Esophagus muscularis mucosa (tissue), 4 donors: ENCODE results near the gene IFNA21. TPM values are rescaled to one million over a fixed set of nuclear protein-coding genes. Genes with fewer than 3 reads are reported as not detected.
"Not testable (repeated sequence)": the region's sequence is repeated elsewhere in the genome, so short reads cannot be mapped to it uniquely, and the experiment has no call there.

Experiments
- DNase-seq: peaks from one replicate; pipeline ENCODE4 v3.0.0-alpha.2; 2017; ENCODE audit errors: extremely low spot score
- H3K27ac ChIP-seq, 4 donors: fragments of 200-600 bp; sonication (generic); replicated peaks in 1 of 4; 1 replicate in 3 of 4; 2 replicates in 1 of 4; pipeline ENCODE4 v1.5.1; 2016 to 2019; ENCODE audit warnings: mild to moderate bottlenecking in 1 of 4
- H3K27me3 ChIP-seq, 4 donors: fragments of 200-600 bp; sonication (generic); one replicate each; pipeline versions ENCODE4 v1.5.1 to v1.6.0; 2016 to 2019
- H3K36me3 ChIP-seq, 4 donors: fragments of 200-600 bp; sonication (generic); one replicate each; pipeline ENCODE4 v1.5.1; 2016 to 2019
- H3K4me1 ChIP-seq, 4 donors: fragments of 200-600 bp; sonication (generic); one replicate each; pipeline ENCODE4 v1.5.1; 2016 to 2019
- H3K4me3 ChIP-seq, 4 donors: fragments of 200-600 bp; sonication (generic); 1 replicate in 2 of 4; 2 replicates in 2 of 4; pipeline ENCODE4 v1.5.1; 2016 to 2019; ENCODE audit warnings: mild to moderate bottlenecking in 4 of 4, moderate library complexity in 1 of 4
- H3K9me3 ChIP-seq, 4 donors: fragments of 200-600 bp; sonication (generic); 1 replicate in 3 of 4; 2 replicates in 1 of 4; pipeline ENCODE4 v1.5.1; 2016 to 2019
- CTCF ChIP-seq, 3 experiments: fragments of 200-600 bp in 2 of 3; fragments of 450-650 bp in 1 of 3; sonication (generic) in 2 of 3; IDR thresholded peaks; one replicate each; pipeline ENCODE4 v1.5.1; 2017 to 2019; ENCODE audit warnings: antibody characterized with exemption in 3 of 3, mild to moderate bottlenecking in 2 of 3, moderate library complexity in 1 of 3
- EP300 ChIP-seq: sonication (generic); formaldehyde crosslinking; IDR thresholded peaks from one replicate; pipeline ENCODE4 v1.6.1; 2017; ENCODE audit warnings: antibody characterized with exemption
- POLR2A ChIP-seq: fragments of 450-650 bp; IDR thresholded peaks from one replicate; pipeline ENCODE4 v1.6.1; 2017; ENCODE audit warnings: antibody characterized with exemption, moderate library complexity, mild to moderate bottlenecking, low read depth
- POLR2AphosphoS5 ChIP-seq, 2 donors: sonication (generic); formaldehyde crosslinking; IDR thresholded peaks; one replicate each; pipeline ENCODE4 v1.6.1; 2017; ENCODE audit warnings: antibody characterized with exemption in 2 of 2
- WGBS: methylation state at CpG from one replicate; pipeline ENCODE4 v1.1.5; 2018; 5-methylcytosine and 5-hydroxymethylcytosine counted together
- intact Hi-C: fragments of 100-400 bp; cut with DNase I; formaldehyde crosslinking; loops from one replicate; pipeline ENCODE4 v1.15.1; 2023
- total RNA-seq, 4 donors: library from RNA; depleted of rRNA; stranded (reverse); fragments of >200 nt; gene quantifications; one replicate each; pipeline versions ENCODE4 v1.1.0 to v1.2.1, GENCODE V29; 2016

The IFNA21 gene
- total RNA-seq, 4 donors from 2014 or later: not detected

- TF ChIP-seq EP300: no peak
- TF ChIP-seq POLR2AphosphoS5 (IDR thresholded peaks at IDR 0.05): no peak
- no peak for TF ChIP-seq CTCF (IDR thresholded peaks at IDR 0.05)
- no peak for TF ChIP-seq POLR2A
- Histone ChIP-seq H3K4me3 (no peak overlapping the region), H3K9me3 (no peaks in the 10 kb centered on the region), H3K27me3 (no peaks in the 10 kb centered on the region), H3K36me3 (no peaks in the 10 kb centered on the region), H3K4me1 (no peaks in the 10 kb centered on the region), H3K27ac (no peak overlapping the region)
- 45% methylated on average over 1 of the region's 1 CpG for WGBS
- intact Hi-C loops: loop anchor here (10.0 kb wide), 1 partner anchor 48 kb away; the partner anchor contains the start of gene IFNA4
- no peak for DNase-seq
Observed at GRCh38 chr9:21137020-21137419, 29.4 kb downstream of the IFNA21 start.

DNA sequence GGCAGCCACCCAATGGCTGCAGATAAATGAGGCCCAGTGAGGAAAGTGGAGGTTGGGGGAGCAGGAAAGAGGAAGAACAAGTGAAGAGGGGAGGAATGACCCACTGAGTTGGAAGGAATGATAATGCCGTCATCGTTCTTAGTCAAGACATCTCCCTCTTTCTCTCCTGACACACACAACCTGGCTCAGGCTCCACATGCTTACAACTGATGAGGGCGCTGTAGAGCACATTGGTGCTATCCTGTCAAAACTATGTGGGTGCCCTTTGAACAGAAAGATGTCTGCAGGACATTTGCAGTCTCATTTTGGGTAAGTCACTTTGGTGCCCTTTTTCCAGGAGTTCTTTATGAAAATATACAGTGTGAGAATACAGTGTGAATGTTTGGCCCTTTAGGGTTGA lies 30.7 kb downstream of the IFNA21 start:
- no peak overlapping the region for H3K27ac ChIP-seq
- no peak for DNase-seq
- intact Hi-C loops: loop anchor here (10.0 kb wide), 1 partner anchor 49 kb away; the partner anchor contains the start of gene IFNA4
- H3K9me3 ChIP-seq: no peaks in the 10 kb centered on the region
- H3K4me1 ChIP-seq: no peaks in the 10 kb centered on the region
- H3K36me3 ChIP-seq: no peaks in the 10 kb centered on the region
- TF ChIP-seq POLR2AphosphoS5 (IDR thresholded peaks at IDR 0.05) (no peak), POLR2A (no peak), CTCF (IDR thresholded peaks at IDR 0.05) (no peak), EP300 (no peak)
- H3K4me3 ChIP-seq: no peak overlapping the region
- H3K27me3 ChIP-seq: no peaks in the 10 kb centered on the region
- 79% methylated on average over 3 of the region's 3 CpGs for WGBS

DNA sequence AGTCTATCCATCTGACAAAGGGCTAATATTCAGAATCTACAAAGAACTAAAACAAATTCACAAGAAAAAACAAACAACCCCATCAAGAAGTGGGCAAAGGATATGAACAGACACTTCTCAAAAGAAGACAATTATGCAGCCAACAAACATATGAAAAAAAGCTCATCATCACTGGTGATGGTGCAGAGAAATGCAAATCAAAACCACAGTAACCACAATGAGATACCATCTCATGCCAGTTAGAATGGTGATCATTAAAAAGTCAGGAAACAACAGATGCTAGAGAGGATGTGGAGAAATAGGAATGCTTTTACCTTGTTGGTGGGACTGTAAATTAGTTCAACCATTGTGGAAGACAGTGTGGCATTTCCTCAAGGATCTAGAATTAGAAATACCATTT lies 38.3 kb downstream of the IFNA21 start:
- H3K9me3 ChIP-seq, H3K4me1 ChIP-seq, DNase-seq, H3K36me3 ChIP-seq, H3K4me3 ChIP-seq, H3K27ac ChIP-seq, intact Hi-C loops, H3K27me3 ChIP-seq: not testable (repeated sequence)

DNA sequence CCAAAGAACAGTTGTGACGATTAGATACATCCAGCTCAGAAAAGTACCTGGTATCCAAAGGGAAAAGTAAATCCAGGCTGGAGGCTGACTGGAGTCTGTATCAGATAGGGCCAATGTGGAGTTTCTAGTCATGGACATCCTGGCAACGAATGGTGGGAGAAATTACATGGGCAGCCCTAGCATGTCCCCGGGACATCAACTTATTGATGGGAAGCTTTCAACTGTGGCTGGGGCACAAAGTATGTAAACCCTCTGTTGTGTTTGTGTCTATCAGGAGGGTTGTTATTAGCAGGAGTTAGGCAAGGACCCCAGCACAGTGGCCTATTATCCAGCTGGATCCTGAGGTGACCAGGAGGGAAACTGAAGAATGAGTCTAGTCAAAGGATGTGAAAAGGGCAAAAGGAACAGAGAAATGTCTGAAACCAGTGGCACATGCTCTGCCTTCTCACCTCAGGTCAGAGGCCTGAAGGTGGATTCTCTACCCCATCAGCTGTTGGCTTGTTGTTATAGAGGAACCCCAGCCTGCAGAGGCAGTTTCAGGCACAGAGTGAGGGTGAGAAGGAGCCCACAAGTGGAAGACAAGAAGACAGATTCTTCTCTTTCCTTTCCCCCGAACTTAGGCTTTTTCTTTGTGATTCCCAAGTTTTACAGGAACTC lies 44.7 kb downstream of the IFNA21 start:
- Histone ChIP-seq H3K36me3 (no peaks in the 10 kb centered on the region), H3K9me3 (no peaks in the 10 kb centered on the region), H3K4me3 (no peak overlapping the region), H3K4me1 (no peaks in the 10 kb centered on the region), H3K27me3 (no peaks in the 10 kb centered on the region), H3K27ac (no peak overlapping the region)
- no peak for TF ChIP-seq EP300
- TF ChIP-seq POLR2A: no peak
- no peak for TF ChIP-seq POLR2AphosphoS5 (IDR thresholded peaks at IDR 0.05)
- no peak for TF ChIP-seq CTCF (IDR thresholded peaks at IDR 0.05)
- no peak for DNase-seq
- intact Hi-C loops: no loop called here
- WGBS: 74% methylated on average over 4 of the region's 4 CpGs

DNA sequence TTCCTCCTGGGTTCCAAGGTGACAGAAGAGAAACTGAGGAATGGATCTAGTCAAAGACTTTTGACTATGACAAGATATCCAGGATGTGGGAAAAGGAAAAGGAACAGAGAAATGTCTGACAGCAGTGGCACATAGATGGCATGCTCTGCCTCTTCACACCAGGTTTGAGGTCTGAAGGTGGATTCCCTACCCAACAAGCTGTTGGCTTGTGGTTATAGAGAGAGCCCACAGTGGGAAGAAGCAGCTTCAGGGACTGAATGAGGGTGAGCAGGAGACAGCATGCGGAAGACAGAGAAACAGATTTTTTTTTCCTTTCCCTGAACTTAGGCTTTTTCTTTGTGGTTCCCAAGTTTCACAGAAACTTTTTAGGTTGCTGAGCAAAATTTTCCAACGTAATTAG lies 45.4 kb downstream of the IFNA21 start:
- Histone ChIP-seq H3K36me3 (no peaks in the 10 kb centered on the region), H3K9me3 (no peaks in the 10 kb centered on the region), H3K27me3 (no peaks in the 10 kb centered on the region), H3K27ac (no peak overlapping the region), H3K4me3 (no peak overlapping the region), H3K4me1 (no peaks in the 10 kb centered on the region)
- WGBS: 90% methylated on average over 2 of the region's 2 CpGs
- intact Hi-C loops: no loop called here
- DNase-seq: no peak
- no peak for TF ChIP-seq POLR2A
- TF ChIP-seq CTCF (IDR thresholded peaks at IDR 0.05): no peak
- no peak for TF ChIP-seq EP300
- TF ChIP-seq POLR2AphosphoS5 (IDR thresholded peaks at IDR 0.05): no peak
